HG02571 (cell line): ENCODE measurements around the gene LETMD1.
"Not testable (repeated sequence)": the region's sequence is repeated elsewhere in the genome, so short reads cannot be mapped to it uniquely, and the experiment has no call there.

Source experiments
- ATAC-seq: cut with Tn5 transposase; IDR thresholded peaks from one replicate; pipeline ENCODE4 v1.9.1; 2021; ENCODE audit warnings: mild to moderate bottlenecking, moderate library complexity; ENCODE audit not compliant: unreplicated experiment

Gene LETMD1

DNA sequence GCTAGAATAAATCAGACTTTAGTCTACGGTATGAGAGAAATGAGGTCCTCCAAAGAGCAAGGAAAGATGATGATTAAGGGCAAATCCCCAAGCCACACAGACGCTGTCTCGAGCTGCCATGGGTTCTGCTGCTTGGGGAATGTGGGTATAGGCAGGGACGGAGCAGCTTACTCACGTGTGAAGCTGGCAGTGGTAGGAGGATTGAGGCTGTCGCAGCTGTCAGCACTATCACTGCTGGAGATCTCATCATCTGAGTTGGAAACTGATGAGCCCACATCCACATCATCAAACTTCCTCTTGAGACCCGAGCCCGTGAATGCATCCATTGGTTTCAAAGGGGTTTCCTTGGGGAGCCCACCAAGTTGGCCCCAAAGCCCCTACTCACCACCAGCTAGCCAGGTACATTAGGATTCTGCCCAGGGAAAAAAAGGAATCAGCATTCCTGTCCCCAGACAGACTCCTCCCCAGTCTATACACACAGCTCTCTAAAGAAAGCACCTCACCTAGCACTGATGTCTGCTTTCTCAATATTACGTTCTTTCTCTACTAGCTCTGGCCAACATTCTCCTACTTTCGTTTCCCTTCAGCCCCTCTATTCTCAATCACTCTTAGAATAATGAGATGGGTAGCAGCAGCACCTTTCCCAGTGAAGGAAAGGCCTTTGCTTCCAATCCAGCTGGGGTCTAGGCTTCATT is 28.3 kb downstream of the LETMD1 start:
- no peak for ATAC-seq

DNA sequence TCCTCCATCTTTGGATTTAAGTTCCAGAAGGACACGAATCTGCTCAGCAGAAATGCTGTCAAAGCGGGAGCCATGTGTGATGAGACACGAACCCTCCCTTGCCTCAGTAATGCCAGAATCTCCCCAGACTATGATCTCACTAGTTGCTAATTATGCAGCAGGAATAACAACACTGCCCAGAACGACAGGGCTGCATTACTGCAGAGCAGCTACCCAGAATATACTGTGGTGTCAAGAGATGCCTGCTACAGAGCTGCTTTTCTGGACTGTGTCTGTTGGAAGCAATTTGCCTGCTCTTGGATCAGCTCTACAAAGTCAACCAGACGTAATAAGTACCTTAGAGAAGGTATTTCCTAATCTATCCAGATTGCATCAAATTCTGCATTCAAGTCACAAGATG is 29.8 kb downstream of the LETMD1 start:
- ATAC-seq: no peak

- ATAC-seq: not testable (repeated sequence)
Measured at GRCh38 chr12:51078346-51078745, 30.2 kb downstream of the LETMD1 start.

- ATAC-seq: not testable (repeated sequence)
Measured at GRCh38 chr12:51078866-51079265, 30.7 kb downstream of the LETMD1 start.

DNA sequence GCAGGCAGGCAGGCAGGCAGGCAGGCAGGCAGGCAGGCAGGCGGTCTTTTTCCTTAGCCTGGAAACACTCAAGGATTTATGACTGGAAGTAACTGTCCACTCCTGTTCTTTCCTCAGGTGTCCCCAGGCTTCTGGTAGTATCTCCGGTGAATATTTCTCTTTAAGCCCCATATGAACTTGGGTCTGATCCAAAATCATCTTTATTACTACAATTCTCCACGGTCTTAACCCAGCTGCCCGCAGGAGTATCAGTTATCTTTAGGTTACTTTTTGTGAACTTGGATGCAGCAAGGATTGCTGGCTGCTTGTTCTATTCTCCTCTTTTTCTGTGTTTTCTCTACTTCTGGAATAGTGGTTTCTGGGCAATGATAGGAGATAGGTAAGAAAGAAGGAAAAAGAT is 32.0 kb downstream of the LETMD1 start:
- ATAC-seq: no peak

DNA sequence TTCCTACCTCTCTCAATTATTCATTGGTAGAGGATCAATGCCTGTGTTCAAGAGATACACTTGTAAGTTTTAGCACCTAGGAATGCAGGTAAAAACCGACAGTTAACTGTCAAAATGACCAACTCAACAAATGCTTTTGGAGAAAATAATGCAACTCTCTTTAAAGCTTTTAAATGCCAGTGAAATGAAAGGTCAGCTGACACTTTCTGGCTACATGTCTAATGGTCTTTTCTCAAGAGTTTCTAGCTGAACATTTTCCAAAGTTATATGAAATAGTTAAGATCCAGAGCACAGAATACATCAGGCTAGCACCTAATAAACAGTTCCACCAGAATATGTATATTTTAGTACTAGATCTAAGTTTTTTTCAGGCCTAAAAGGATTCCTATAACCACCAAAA is 33.3 kb downstream of the LETMD1 start:
- ATAC-seq: no peak

GRCh38 chr12:51082561-51083125 is 34.5 kb downstream of the LETMD1 start:
- no peak for ATAC-seq

- peak; percentile 94 for ATAC-seq
Measured at GRCh38 chr12:51083126-51083833, 35.2 kb downstream of the LETMD1 start, which contains the start of gene CSRNP2. Gene CSRNP2 (minus strand): TSS chr12:51083596. CDS start chr12:51076561, 7,035 bp downstream.

DNA sequence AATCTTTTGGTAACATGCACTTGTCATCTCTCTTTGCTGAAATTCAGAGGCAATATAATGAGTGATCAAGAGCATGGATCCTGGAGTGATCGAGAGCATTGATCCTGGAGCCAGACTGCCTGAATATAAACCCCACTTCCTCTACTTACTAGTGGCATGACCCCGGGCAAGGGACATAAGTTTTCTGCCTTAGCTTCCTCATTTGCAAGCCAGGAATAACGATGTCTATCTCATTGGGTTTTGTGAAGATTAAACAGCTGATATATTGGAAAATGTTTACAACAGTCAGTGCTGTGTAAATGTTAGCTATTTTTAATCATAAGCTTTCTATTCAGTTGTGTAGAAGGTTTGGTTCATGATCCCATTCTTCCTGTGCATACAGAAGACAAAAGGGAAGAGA is 37.6 kb downstream of the LETMD1 start:
- no peak for ATAC-seq

- ATAC-seq: no peak
Measured at GRCh38 chr12:51086933-51087332, 38.8 kb downstream of the LETMD1 start.

- no peak for ATAC-seq
Measured at GRCh38 chr12:51087818-51088217, 39.7 kb downstream of the LETMD1 start.

DNA sequence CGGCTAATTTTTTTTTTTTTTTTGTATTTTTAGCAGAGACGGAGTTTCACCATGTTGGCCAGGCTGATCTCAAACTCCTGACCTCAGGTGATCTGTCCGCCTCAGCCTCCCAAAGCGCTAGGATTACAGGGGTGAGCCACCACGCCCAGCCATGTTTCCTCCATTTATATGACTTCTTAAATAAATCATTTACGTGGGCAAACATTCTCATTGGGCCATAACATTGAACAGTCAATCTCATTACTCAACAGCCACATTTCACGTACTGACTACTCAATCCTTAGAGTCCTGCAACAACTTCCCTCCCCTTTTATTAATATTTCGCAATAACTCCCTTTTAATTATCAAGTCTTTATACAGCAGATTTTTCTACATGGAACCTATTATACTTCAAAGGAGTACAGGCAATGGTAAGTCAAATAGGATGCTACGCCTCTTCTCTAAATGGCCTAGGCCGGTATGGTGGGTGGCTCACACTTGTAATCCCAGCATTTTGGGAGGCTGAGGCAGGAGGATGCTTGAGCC is 42.6 kb downstream of the LETMD1 start:
- no peak for ATAC-seq

DNA sequence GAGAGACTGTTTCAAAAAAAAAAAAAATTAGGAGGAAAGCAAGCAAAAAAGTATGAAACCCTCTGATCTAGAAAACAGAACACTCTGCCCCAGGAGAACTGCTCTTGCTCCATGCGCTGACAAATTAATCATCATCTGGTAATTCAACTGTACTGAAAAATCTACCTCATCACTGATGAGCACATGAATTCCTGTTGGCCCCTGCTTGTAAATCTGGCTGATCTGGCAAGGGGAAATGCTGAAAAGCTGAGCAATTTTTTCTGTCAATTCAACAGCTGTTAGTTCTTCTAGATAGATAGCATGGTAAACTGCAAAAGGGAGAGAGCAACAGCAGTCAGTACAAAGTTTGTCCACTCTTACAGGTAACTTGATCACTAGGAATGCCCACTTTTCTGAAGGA is 50.5 kb downstream of the LETMD1 start:
- ATAC-seq: no peak

- no peak for ATAC-seq
Measured at GRCh38 chr12:51103977-51104376, 55.9 kb downstream of the LETMD1 start.

GRCh38 chr12:51108136-51108535 is 60.0 kb downstream of the LETMD1 start:
- no peak for ATAC-seq
